Measurements from ENCODE around the gene BMP7.

GRCh38 chr20:57202309-57202708 is 64.1 kb downstream of the BMP7 start:
- TF ChIP-seq POLR2A (IDR thresholded peaks at IDR 0.05; ENCODE audit: insufficient read depth in 1 of 2, low read depth in 2 of 2, low read length in 2 of 2) (no peak), CTCF (CRISPR knock-in tag; IDR thresholded peaks at IDR 0.05) (no peak)
